ENCODE data around the gene FAM81A. TPM values are rescaled to one million over a fixed set of nuclear protein-coding genes. Genes with fewer than 3 reads are reported as not detected.

The FAM81A gene
- polyA plus RNA-seq, 1 donor from 2014 or later: 5.0 TPM

- Histone ChIP-seq H3K79me2 (replicated peaks; ENCODE audit: insufficient read depth, low read length) (no peaks in the 10 kb centered on the region), H2AFZ (ENCODE audit: low read depth, low read length) (no peak overlapping the region), H4K20me1 (ENCODE audit: insufficient read depth) (no peaks in the 10 kb centered on the region), H3K27ac (ENCODE audit: low read length) (no peak overlapping the region), H3K4me2 (ENCODE audit: low read length) (no peak overlapping the region), H3K27me3 (ENCODE audit: insufficient read depth, low read depth, low read length) (no peaks in the 10 kb centered on the region), H3K4me3 (ENCODE audit: low read length) (no peak overlapping the region), H3K9me2 (ENCODE audit: insufficient read depth, low read length) (no peaks in the 10 kb centered on the region), H3F3A (ENCODE audit: insufficient read depth, low read length, poor library complexity, severe bottlenecking) (no peaks in the 10 kb centered on the region), H3K9me3 (ENCODE audit: low read length) (no peaks in the 10 kb centered on the region), H3K36me3 (ENCODE audit: insufficient read depth, low read length) (no peaks in the 10 kb centered on the region), H3K9ac (ENCODE audit: low read length) (no peak overlapping the region)
- TF ChIP-seq CTCF (IDR thresholded peaks at IDR 0.05; ENCODE audit: poor library complexity, severe bottlenecking) (no peak), EP300 (conservative IDR thresholded peaks at IDR 0.05; ENCODE audit: poor library complexity, severe bottlenecking) (no peak), EZH2 (IDR thresholded peaks at IDR 0.05; ENCODE audit: borderline replicate concordance, insufficient read depth, low read length, poor library complexity, severe bottlenecking) (no peak), SMC3 (conservative IDR thresholded peaks at IDR 0.05; ENCODE audit: poor library complexity) (no peak), REST (IDR thresholded peaks at IDR 0.05; ENCODE audit: borderline replicate concordance) (no peak), TAF1 (IDR thresholded peaks at IDR 0.05; ENCODE audit: low read depth) (no peak), MXI1 (conservative IDR thresholded peaks at IDR 0.05; ENCODE audit: poor library complexity, severe bottlenecking) (no peak), POLR2AphosphoS5 (IDR thresholded peaks at IDR 0.05) (no peak), RAD21 (conservative IDR thresholded peaks at IDR 0.05) (no peak)
Measured at GRCh38 chr15:59453474-59454215, 15.7 kb downstream of the FAM81A start.

GRCh38 chr15:59456114-59456513, 18.1 kb downstream of the FAM81A start:
- no peaks in the 10 kb centered on the region for H3K9me2 ChIP-seq (ENCODE audit: insufficient read depth, low read length)
- no peaks in the 10 kb centered on the region for H4K20me1 ChIP-seq (ENCODE audit: insufficient read depth)
- H3K9ac ChIP-seq (ENCODE audit: low read length): no peak overlapping the region
- H3K4me3 ChIP-seq (ENCODE audit: low read length): no peak overlapping the region
- H3K79me2 ChIP-seq (replicated peaks; ENCODE audit: insufficient read depth, low read length): no peaks in the 10 kb centered on the region
- H3F3A ChIP-seq (ENCODE audit: insufficient read depth, low read length, poor library complexity, severe bottlenecking): no peaks in the 10 kb centered on the region
- TF ChIP-seq REST (IDR thresholded peaks at IDR 0.05; ENCODE audit: borderline replicate concordance) (no peak), SMC3 (conservative IDR thresholded peaks at IDR 0.05; ENCODE audit: poor library complexity) (no peak), TAF1 (IDR thresholded peaks at IDR 0.05; ENCODE audit: low read depth) (no peak), MXI1 (conservative IDR thresholded peaks at IDR 0.05; ENCODE audit: poor library complexity, severe bottlenecking) (no peak), EP300 (conservative IDR thresholded peaks at IDR 0.05; ENCODE audit: poor library complexity, severe bottlenecking) (no peak), CTCF (IDR thresholded peaks at IDR 0.05; ENCODE audit: poor library complexity, severe bottlenecking) (no peak), EZH2 (IDR thresholded peaks at IDR 0.05; ENCODE audit: borderline replicate concordance, insufficient read depth, low read length, poor library complexity, severe bottlenecking) (no peak), RAD21 (conservative IDR thresholded peaks at IDR 0.05) (no peak), POLR2AphosphoS5 (IDR thresholded peaks at IDR 0.05) (no peak)
- H3K9me3 ChIP-seq (ENCODE audit: low read length): no peaks in the 10 kb centered on the region
- H3K4me2 ChIP-seq (ENCODE audit: low read length): no peak overlapping the region
- no peak overlapping the region for H2AFZ ChIP-seq (ENCODE audit: low read depth, low read length)
- H3K27ac ChIP-seq (ENCODE audit: low read length): no peak overlapping the region
- H3K27me3 ChIP-seq (ENCODE audit: insufficient read depth, low read depth, low read length): no peaks in the 10 kb centered on the region
- no peaks in the 10 kb centered on the region for H3K36me3 ChIP-seq (ENCODE audit: insufficient read depth, low read length)
